NOMO-1 (cell line): ENCODE data around the gene ITGA5.

ENCODE experiments used
- DNase-seq, 2 experiments: peaks; one replicate each; lab custom pipeline; 2025; ENCODE audit not compliant: unreplicated experiment in 2 of 2; lab: John Stamatoyannopoulos, UW

ITGA5 gene

GRCh38 chr12:54373649-54374561, 45.2 kb downstream of the ITGA5 start:
- DNase-seq: no peak

- no peak for DNase-seq
These were observed 46.8 kb downstream of the ITGA5 start for GRCh38 chr12:54372113-54372806.

GRCh38 chr12:54371328-54372112, 47.5 kb downstream of the ITGA5 start:
- DNase-seq: no peak

- DNase-seq: no peak
These were observed 48.8 kb downstream of the ITGA5 start for GRCh38 chr12:54370171-54370730.

- DNase-seq: no peak
These were observed 49.4 kb downstream of the ITGA5 start for GRCh38 chr12:54369597-54370131.

- peak; percentile 74 to 78 for DNase-seq
These were observed 50.1 kb downstream of the ITGA5 start for GRCh38 chr12:54368709-54369596.

- no peak for DNase-seq
These were observed 50.9 kb downstream of the ITGA5 start for GRCh38 chr12:54368025-54368708.

- peak; percentile 89 to 96 for DNase-seq
These were observed 54.7 kb downstream of the ITGA5 start, which contains the start of gene GPR84 for GRCh38 chr12:54364413-54364812. Gene GPR84 (minus strand): TSS chr12:54364486. CDS start chr12:54363851, 635 bp downstream.

- DNase-seq: no peak
These were observed 55.4 kb downstream of the ITGA5 start for GRCh38 chr12:54363618-54364017.

- no peak for DNase-seq
These were observed 56.0 kb downstream of the ITGA5 start for GRCh38 chr12:54363047-54363446.

GRCh38 chr12:54360717-54361456, 58.2 kb downstream of the ITGA5 start:
- DNase-seq: peak; percentile 40

- no peak for DNase-seq
These were observed 59.2 kb downstream of the ITGA5 start for GRCh38 chr12:54359762-54360351.

- peak; percentile 95 to 97 for DNase-seq
These were observed 59.9 kb downstream of the ITGA5 start for GRCh38 chr12:54358945-54359761.

- peak in 1 of 2 experiments; percentile 44 for DNase-seq
These were observed 60.7 kb downstream of the ITGA5 start for GRCh38 chr12:54358191-54358944.

GRCh38 chr12:54357506-54358190, 61.4 kb downstream of the ITGA5 start:
- no peak for DNase-seq

GRCh38 chr12:54356951-54357356, 62.1 kb downstream of the ITGA5 start:
- DNase-seq: no peak
